Measurements from ENCODE around the gene PRKCE.
"Not testable (repeated sequence)": the region's sequence is repeated elsewhere in the genome, so short reads cannot be mapped to it uniquely, and the experiment has no call there.

Gene PRKCE

GRCh38 chr2:45837812-45838341 is 186.4 kb downstream of the PRKCE start:
- DNase-seq (ENCODE audit: low spot score): no peak

DNA sequence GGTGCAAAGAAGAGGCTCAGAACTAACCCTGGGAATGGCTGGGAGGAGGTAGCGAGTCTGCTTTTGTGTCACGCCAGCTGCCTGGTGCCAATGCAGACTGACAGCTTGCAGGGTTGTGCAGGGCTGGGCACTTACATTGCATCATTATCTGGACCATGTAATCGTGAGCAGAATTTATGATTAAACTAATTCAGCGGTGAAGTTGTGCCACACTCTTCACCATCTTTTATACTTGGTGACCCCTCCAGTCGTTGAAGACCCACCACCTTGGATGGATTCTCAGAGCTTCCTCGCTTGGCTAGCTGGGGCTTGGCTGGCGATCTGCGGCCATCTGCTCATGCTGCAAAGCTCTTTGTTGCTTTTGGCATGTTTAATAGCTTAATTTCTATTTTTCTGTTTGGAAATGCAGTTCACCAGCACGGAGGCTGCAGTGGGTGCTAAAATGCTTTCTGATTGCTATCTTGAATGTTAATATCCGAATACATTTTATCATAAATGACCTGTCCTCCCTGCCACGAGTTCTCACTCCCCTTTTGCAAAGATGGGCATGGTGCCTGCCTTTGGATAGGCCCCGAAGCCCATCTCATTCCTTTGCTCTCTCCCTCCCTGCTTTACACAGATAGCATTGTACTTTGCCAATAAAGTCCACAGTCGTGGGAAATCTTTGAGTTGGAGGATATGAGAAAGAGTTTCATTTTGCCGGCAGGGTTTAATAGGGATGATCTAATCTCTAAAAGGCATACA is 188.2 kb downstream of the PRKCE start:
- peak; percentile 90 for DNase-seq (ENCODE audit: low spot score)

GRCh38 chr2:45840481-45840880 is 189.0 kb downstream of the PRKCE start:
- no peak for DNase-seq (ENCODE audit: low spot score)

- peak; percentile 52 for DNase-seq (ENCODE audit: low spot score)
These were observed 190.4 kb downstream of the PRKCE start for GRCh38 chr2:45841752-45842407.

- peak; percentile 71 for DNase-seq (ENCODE audit: low spot score)
These were observed 191.7 kb downstream of the PRKCE start for GRCh38 chr2:45843136-45843535.

DNA sequence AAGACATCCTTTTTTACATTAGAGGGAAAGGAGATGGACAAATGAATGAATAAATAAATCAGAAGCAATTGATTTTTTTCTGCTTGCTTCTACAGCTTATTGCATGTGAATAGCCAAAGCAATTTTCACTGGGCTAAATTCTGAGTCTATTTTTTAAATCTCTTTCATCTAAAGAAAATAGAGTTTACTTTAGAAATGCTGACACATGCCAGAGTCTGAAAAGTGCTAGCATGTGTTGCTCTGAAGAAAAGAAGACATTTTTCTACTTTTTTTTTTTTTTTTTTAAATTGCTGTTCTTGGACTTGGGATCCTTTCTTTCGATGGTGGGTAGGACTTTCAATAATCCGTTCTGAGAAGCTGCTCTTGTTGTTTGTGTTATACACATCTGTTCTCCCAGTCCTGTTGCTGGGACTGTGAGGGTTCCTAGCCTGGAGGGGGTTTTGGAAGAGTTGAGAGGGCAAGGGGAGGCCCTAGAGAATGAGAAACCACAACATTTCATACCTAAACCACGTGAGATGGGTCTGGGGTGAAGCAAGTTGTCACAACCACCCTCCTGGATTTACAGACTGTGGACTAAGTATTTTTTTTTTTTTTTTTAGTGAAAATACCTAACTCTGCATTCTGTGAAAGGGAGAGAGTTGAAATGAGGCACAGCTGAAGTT is 193.5 kb downstream of the PRKCE start:
- DNase-seq (ENCODE audit: low spot score): no peak

- no peak for DNase-seq (ENCODE audit: low spot score)
These were observed 194.1 kb downstream of the PRKCE start for GRCh38 chr2:45845566-45845965.

DNA sequence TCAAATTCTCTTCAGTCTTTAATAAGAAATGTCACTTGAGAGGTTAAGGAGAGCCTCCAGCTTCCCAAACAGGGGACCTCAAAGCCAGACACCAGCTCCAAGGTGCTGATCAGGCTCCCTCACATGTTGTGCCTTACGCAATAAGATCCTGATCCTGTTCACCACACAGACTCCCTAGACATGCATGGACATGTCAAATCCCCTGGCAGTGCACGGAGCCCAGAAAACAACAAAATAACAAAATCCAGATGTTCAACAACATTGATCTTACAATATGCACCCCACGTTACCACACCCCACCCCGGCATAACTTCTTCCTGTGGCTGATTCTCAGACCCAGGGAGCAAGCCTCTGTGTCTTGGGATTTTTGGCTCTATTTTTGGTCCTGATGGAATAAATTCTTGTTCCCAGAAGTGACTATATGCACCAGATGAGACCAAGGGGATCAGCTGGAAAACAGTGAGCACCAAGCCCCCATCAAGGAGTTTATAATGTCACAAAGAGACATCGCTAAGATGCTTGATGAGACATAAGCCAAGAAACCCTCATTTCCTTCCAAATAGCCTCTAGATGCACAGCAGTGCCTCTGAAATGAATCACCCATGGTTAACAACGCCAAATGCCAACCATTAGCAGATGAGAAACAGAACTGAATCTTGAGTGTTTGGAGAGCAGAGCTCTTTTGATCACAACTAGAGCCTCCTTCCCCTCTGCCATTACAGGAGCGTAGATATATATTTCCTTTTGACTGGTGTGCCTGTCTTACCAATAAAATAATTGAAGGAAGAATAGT is 198.2 kb downstream of the PRKCE start:
- no peak for DNase-seq (ENCODE audit: low spot score)

DNA sequence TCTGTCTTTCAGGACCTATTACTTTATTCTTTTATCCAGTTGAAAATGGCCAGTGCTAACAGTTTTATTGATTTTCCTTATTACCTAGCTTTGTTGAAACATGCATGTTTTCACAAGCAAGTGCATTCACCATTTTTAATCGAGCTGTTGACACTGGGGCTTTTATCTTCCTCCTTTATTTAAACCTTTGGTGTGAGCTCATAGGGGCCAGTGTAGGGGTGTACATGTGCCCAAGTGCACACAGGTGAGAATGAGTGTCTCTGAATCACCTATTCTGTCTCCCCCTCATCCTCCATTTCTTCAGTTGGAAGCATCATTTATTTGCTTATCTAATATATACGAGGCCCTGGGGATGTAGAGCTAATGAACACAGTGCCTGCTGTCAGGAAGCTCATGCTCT is 199.1 kb downstream of the PRKCE start:
- DNase-seq (ENCODE audit: low spot score): no peak

DNA sequence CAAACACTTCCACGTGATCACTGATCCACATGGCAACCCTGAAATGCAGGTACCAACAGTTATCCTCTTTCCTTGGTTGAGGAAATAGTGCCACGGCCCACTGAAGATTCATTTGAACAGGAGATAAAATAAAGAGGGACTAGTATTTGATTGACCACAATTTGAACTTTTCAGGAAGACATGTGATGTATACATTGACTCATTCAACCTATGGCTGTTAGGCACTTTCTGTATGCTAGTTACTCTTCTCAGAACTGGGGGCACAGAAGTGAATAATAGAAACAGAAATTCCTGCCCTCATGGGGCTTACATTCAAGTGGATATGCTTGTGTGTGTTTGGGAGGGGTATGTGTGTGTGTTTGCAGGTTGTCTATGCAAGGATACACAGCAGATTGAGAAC is 199.6 kb downstream of the PRKCE start:
- DNase-seq (ENCODE audit: low spot score): no peak

GRCh38 chr2:45851576-45852304 is 200.3 kb downstream of the PRKCE start:
- peak; percentile 61 for DNase-seq (ENCODE audit: low spot score)

DNA sequence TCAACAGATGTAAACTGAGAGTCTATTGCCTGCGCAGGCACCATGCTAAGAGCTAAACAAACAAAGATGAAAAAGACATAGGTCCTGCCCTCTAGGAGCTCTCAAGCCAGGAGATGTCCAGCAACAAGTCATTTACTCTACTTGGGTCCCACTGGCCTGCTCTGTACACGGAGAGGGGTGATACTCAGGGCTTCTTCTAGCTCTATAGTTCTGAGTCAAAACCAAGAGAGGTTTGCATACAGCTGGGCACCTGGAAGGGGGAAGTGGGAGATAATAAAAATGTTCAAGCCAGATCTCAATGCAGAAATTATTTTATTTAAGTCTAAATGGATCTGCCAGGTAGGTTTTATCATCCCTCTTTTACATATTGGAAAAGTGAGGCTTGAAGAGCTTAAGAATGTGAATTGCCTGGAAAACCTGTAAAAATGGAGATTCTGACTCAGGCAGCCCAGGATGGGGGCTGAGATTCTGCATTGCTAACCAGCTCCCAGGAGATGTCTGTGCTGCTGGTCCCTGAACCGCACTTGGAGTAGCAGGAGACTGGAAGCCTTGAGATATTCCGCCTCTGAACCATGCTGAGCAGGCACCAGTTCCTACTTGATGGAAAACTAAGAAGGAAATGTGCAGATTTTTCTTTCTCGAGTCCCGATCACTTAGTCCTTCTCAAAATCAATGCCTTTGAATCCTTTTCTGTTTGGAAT is 201.1 kb downstream of the PRKCE start:
- no peak for DNase-seq (ENCODE audit: low spot score)

DNA sequence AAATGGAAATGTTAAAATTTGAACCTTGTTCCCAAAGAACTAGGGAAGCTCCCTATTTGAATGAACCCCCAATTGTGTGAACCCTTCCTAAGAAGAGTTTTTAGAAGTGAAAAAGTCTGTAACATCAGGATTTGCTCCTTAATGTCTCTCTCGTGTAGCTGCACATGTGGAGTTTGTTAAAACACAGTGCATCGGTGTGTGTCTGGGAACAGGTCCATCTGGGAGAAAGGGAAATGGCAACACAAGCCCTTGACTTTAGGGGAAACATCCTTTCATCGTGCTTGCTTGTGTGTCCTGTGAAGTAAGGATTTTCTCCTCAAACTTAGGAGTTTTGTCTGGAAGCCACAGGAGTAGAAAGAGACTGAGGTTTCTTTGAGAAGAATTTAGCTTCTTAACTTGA is 203.9 kb downstream of the PRKCE start:
- no peak for DNase-seq (ENCODE audit: low spot score)

- DNase-seq (ENCODE audit: low spot score): no peak
These were observed 205.2 kb downstream of the PRKCE start for GRCh38 chr2:45856391-45857274.

- DNase-seq (ENCODE audit: low spot score): no peak
These were observed 205.8 kb downstream of the PRKCE start for GRCh38 chr2:45857275-45857609.

DNA sequence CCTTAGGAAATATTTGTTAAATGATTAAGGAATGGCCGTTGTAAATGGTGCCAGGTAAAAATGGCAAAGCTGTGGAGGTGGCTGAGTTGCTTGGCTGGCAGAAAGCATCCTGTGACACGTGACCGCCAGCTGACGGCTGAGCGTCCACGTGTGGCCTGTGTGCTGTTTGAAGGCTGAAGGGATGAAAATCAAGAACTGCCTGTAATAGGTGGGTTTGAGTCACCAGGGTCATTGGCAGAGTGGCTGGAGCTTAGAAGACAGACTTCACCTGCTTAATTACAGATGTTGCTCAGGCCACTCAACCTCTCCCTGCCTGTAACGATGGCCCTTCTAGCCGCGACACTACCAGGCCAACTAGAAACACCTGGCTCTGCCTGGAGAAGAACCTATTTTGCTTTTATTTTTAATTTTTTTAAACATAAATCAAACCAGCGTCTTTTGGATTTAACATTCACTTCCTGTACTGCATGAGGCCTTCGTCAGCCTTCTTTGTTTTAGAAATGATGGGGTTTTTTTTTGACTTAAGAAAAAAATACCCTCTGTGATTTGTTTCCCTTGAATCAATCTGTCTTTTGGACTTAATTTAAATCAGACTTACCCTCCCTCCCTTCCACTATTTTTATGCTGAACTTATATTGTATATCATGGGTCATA is 206.5 kb downstream of the PRKCE start:
- no peak for DNase-seq (ENCODE audit: low spot score)

- not testable (repeated sequence) for DNase-seq (ENCODE audit: low spot score)
These were observed 207.4 kb downstream of the PRKCE start for GRCh38 chr2:45858872-45859271.

- DNase-seq (ENCODE audit: low spot score): no peak
These were observed 208.2 kb downstream of the PRKCE start for GRCh38 chr2:45859682-45860081.
